Testis (tissue), 2 donors: ENCODE data around the gene HOXC6.

ENCODE experiments used
- CTCF ChIP-seq, 3 experiments: fragments of 450-650 bp in 2 of 3; fragments of 200-600 bp in 1 of 3; sonication (generic) in 1 of 3; IDR thresholded peaks; one replicate each; pipeline ENCODE4 v1.5.1; 2016 to 2019; ENCODE audit warnings: antibody characterized with exemption in 3 of 3, mild to moderate bottlenecking in 2 of 3, moderate library complexity in 1 of 3
- POLR2A ChIP-seq: fragments of 450-650 bp; IDR thresholded peaks from one replicate; pipeline ENCODE4 v1.6.1; 2017; ENCODE audit warnings: antibody characterized with exemption, mild to moderate bottlenecking, moderate library complexity

GRCh38 chr12:54046809-54047159 is 18.5 kb downstream of the HOXC6 start:
- no peak for TF ChIP-seq CTCF (IDR thresholded peaks at IDR 0.05)
- no peak for TF ChIP-seq POLR2A
